ENCODE measurements around the gene PCDHGB2.

- TF ChIP-seq CTCF (IDR thresholded peaks at IDR 0.05) (no peak), EP300 (IDR thresholded peaks at IDR 0.05; ENCODE audit: low read depth) (no peak), POLR2A (IDR thresholded peaks at IDR 0.05) (no peak), POLR2AphosphoS5 (IDR thresholded peaks at IDR 0.05) (no peak)
Observed at GRCh38 chr5:141345327-141345726, 14.5 kb upstream of the PCDHGB2 start.

Measured in transverse colon (tissue), 4 donors.